ENCODE data around the gene PRPF6. TPM values are rescaled to one million over a fixed set of nuclear protein-coding genes. Genes with fewer than 3 reads are reported as not detected.
"Not testable (repeated sequence)": the region's sequence is repeated elsewhere in the genome, so short reads cannot be mapped to it uniquely, and the experiment has no call there.

The PRPF6 gene
- total RNA-seq, 1 donor from 2014 or later = 54.8 TPM

DNA sequence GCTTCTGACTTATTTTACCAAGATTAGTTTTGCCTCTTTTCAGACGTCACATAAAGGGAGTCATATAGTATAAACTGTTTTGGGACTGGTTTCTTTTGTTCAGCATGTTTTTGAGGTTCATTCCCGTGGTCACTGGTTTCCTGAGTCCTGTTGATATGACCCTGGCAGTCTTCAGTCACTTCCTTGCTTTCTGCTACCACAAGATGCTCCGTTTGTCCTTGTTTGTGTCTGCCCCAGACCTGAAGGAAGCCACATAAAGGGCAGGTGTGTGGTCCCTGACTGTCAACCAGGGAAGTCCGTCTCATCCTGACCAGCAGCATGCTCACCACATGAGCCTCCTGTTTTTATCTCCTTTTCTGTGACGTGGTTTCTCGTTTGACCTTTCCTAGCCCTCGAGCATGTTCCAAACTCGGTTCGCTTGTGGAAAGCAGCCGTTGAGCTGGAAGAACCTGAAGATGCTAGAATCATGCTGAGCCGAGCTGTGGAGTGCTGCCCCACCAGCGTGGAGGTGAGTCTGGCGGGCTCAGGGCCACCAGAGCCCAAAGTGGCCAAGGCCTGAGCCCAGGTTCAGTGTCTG is 29.0 kb downstream of the PRPF6 start:
- peak in 1 of 2 donors; percentile 53 for DNase-seq (ENCODE audit: low read depth in 2 of 2)

- DNase-seq (ENCODE audit: low read depth in 2 of 2) = no peak
These were observed 29.8 kb downstream of the PRPF6 start for GRCh38 chr20:64010711-64011237.

- no peak for DNase-seq (ENCODE audit: low read depth in 2 of 2)
These were observed 30.4 kb downstream of the PRPF6 start for GRCh38 chr20:64011366-64011779.

GRCh38 chr20:64012385-64013154 is 31.6 kb downstream of the PRPF6 start:
- not testable (repeated sequence) for DNase-seq (ENCODE audit: low read depth in 2 of 2)

DNA sequence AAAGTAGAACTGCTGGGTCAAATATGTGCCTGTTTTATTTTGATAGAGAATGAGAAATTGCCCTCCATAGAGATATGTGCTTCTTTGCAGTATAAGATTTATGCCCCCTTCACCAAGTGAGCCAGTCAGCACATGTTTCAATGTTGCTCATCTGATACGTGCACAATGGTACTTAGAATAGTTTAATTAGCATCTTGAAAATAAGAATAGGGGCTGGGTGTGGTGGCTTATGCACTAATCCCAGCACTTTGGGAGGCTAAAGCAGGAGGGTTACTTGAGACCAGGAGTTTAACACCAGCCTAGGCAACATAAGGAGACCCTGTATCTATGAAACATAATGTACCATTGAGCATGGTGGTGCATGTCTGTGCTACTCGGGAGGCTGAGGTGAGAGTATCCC is 34.7 kb downstream of the PRPF6 start:
- DNase-seq (ENCODE audit: low read depth in 2 of 2) = no peak

- DNase-seq (ENCODE audit: low read depth in 2 of 2) = no peak
These were observed 40.4 kb downstream of the PRPF6 start for GRCh38 chr20:64021124-64021975.

DNA sequence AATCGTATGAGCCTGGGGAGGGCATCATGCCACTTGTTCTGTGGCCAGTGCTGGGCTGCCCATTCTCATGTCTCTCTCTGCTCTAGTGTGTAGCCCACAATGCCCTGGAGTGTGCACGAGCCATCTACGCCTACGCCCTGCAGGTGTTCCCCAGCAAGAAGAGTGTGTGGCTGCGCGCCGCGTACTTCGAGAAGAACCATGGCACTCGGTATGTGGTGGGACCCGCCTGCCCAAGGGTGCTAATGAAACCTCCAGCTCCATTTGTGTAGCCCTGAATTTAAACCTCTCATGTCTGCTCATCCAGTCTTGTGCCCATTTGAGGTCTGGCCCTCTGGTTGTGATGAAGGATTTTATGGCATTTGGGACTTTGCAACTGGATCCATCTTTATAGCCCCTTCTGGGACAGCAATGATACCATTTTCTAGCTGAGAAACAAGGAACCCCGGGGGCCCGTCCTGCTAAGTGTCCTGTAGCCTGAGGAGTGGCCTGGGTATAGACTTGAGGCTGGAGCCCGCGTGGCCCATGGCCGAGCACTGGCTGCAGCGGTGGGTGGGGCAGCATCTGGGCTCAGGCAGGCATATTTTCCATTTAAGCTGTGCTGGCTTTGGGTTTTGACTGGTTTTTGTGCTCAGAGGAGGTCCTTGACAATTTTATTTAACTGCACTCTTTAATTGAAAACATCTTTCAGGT is 41.9 kb downstream of the PRPF6 start:
- no peak for DNase-seq (ENCODE audit: low read depth in 2 of 2)

DNA sequence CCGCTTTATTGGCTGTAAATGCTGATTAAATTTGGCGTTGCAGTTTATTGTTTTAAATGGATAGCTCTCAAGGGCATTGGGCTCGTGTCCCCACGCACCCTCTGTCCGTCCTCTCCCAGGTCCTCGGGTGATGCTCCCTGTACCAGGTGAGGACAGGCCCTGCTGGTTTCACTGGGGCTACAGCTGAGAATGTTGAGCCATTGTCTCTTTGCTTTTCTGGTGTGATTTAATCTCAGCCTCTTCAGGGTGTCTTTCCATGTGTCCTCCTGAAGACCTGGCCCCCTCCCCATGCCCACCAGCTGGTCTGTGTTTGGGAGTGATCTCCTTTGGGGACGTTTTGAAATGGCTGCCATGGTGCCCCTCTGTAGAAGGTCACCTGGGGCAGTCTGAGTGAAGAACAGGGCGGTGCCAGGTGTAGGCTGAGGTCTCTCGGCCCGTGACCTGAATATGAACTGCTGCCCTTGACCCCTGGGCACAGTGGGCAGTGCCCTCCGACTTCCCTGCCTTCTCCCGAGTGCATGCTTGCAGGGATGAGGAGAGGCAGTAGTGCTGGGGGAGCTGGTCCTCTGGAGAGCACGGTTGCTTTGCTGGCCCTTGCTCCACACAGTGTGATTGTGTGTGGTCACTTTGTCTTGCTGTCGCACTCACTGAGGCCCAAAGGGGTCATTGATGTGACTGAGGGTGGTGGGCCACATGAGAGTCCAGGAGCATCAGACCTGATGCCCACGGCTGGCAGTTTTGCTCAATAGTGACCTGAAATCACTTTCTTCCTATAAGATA is 42.6 kb downstream of the PRPF6 start:
- no peak for DNase-seq (ENCODE audit: low read depth in 2 of 2)

DNA sequence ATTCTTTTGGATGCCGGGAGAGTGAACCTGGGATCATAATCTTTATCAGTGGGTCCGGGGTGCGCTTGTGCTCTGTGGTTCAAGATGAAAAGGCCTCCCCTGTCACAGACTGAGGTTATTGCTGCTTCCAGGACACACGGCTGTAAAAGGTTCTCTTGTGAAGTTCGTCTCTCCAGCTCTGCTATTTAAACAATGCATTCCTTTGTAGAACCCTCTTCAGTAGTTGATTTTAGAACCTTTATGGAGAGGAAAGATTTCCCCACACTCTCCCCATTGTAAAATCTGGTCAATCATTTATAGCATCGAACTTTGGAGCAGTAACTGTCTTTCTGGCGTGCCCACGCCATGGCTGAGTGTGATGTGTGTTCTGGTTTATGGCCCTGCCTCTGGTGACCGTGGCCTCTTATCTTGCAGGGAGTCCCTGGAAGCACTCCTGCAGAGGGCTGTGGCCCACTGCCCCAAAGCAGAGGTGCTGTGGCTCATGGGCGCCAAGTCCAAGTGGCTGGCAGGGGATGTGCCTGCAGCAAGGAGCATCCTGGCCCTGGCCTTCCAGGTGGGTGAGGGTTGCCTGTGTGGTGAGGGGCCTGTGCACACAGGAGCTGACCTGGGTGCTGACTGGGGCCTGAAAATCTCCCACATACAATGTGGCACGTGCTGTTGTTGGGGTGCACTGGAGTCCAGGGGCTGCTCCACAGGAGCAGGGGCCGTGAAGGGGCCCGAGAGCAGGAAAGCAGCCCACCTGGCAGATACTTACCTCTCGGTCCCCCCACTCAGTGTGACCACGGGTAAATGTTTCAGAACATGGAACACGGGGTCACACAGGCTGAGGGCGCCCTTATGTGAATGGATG is 43.4 kb downstream of the PRPF6 start:
- DNase-seq (ENCODE audit: low read depth in 2 of 2) = no peak

DNA sequence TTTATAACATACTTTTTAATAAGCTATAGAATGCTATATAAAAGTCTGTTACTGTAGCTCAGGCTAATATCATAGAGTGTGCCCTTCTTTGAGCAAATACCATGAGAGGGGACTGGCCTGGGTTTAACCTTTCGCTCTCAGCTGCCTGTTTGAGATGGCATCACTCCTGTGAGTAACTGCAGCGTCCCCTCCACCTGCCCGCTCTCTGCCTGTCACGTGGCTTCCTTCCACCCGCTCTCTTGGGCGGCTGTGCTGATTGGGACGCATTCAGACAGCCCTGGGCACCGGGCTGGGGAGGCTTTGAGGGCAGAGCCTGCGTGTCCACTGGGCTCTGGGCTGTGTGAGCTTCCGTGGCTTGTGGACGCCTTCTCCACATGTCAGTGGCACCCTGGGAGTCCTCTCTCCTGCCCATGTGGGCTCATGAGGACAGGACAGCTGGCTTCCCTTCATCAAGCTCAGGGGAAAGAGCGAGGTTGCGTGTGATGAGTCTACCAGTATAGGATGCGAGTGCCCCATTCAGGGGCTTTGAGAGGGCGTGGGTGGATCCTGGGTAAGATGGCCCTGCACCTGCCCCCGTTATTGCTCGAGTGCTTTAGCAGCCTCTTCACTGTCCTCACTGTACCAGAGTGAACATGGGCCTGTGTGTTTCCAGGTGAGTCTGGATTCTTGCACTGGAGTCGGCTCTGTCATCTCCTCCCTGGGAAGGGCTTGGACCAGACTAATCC is 44.3 kb downstream of the PRPF6 start:
- no peak for DNase-seq (ENCODE audit: low read depth in 2 of 2)

DNA sequence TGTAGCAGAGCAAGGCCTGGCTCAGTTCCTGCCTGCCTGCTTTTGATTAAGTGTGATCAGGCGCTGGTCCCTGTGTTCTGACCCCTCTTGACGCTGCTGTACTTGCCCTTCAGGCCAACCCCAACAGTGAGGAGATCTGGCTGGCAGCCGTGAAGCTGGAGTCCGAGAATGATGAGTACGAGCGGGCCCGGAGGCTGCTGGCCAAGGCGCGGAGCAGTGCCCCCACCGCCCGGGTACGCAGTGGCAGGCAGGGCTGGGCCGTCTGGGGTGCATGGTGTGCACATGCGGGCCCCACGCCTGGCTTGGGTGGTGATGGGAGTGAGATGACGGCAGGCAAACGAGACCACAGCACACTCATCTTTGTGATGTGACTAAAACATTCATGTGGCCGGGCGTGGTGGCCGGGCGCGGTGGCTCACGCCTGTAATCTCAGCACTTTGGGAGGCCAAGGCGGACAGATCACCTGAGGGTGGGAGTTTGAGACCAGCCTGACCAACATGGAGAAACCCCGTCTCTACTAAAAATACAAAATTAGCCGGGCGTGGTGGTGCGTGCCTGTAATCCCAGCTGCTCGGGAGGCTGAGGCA is 45.0 kb downstream of the PRPF6 start:
- DNase-seq (ENCODE audit: low read depth in 2 of 2) = no peak

GRCh38 chr20:64027981-64028685 is 47.2 kb downstream of the PRPF6 start:
- DNase-seq (ENCODE audit: low read depth in 2 of 2) = no peak

DNA sequence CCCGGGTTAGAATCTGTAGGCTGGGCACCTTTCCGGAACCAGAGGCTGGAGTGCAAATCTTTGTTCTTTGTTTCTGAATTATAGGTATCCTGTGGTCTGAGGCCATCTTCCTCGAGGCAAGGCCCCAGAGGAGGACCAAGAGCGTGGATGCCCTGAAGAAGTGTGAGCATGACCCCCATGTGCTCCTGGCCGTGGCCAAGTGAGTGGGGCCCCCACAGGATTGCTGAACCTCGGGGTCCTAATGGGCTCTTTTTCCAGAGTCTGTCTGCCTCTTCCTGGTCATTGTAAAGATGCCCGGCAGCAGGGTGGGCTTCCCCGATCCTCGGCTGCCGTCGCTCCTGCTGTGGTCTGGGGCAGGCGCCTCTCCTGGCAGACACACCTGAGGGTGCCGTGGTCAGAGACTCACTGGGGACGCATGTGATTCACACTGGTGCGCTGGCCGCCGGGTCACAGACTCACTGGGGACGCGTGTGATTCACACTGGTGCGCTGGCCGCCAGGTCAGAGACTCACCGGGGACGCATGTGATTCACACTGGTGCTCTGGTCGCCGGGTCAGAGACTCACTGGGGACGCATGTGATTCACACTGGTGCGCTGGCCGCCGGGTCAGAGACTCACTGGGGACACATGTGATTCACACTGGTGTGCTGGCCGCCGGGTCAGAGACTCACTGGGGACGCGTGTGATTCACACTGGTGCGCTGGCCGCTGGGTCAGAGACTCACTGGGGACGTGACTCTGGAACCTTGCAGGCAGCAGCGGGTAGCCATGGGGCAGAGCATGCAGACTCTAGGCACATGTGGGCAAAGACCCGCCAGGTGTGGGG is 48.6 kb downstream of the PRPF6 start:
- no peak for DNase-seq (ENCODE audit: low read depth in 2 of 2)

- no peak for DNase-seq (ENCODE audit: low read depth in 2 of 2)
These were observed 49.6 kb downstream of the PRPF6 start for GRCh38 chr20:64030371-64031134.

GRCh38 chr20:64031822-64032314 is 50.9 kb downstream of the PRPF6 start:
- no peak for DNase-seq (ENCODE audit: low read depth in 2 of 2)

All from lung microvascular endothelial cell (primary cell).